ENCODE data around the gene GTPBP6.
"Not testable (repeated sequence)": the region's sequence is repeated elsewhere in the genome, so short reads cannot be mapped to it uniquely, and the experiment has no call there.

GTPBP6 gene

DNA sequence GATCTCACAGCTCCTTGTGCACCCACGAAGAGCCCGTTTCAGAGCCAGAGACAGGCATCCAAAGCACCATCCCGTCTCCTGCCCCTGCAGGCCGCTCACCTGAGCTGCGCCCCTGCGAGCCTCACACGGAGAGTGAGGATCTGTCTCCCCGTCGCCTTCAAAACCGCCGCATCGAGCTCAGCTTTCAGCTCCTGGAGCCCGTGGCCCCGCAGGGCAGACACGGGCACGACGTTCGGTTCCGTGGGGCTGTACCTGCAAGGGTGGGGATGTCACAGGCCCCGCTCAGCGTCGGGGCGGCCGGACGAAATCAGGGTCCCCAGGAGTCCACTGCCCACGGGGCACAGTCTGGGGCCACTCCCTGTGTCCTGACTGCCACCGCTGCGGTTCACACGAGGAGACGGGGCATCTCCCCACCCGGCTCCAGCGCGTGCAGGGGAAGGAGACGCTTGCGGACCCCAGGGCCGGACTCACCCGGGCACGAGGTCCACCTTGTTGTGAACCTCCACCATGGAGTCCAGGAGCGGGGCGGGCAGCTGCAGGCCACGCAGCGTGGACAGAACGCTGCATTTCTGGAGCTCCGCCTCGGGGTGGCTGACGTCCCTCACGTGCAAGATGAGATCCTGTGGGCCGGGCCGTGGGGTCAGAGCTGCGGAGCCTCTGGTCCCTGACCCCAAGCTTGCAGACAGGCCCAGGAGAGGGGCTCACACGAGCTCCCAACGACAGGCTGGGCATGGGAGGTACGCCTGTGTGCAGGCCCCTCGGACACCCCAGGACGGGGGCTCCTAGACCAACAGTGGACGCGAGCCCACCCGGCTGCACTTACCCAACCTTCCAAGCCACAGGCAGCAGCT lies 11.1 kb downstream of the GTPBP6 start:
- Histone ChIP-seq H3K4me2 (ENCODE audit: low read depth, low read length, poor library complexity, severe bottlenecking) (no peak overlapping the region), H3K27ac (ENCODE audit: low read depth, low read length) (no peak overlapping the region), H4K20me1 (ENCODE audit: low read depth, low read length) (no peaks in the 10 kb centered on the region), H3K27me3 (ENCODE audit: low read length) (no peaks in the 10 kb centered on the region), H3K9ac (ENCODE audit: low read length) (no peak overlapping the region), H3K9me3 (ENCODE audit: insufficient read depth, low read length) (no peaks in the 10 kb centered on the region), H3F3A (ENCODE audit: insufficient read depth) (no peaks in the 10 kb centered on the region), H3K36me3 (ENCODE audit: low read length) (no peaks in the 10 kb centered on the region), H3K79me2 (ENCODE audit: insufficient read depth, low read length) (no peaks in the 10 kb centered on the region), H3K4me3 (ENCODE audit: insufficient read depth, low read length, poor library complexity, severe bottlenecking) (no peak overlapping the region), H2AFZ (ENCODE audit: low read depth, low read length, severe bottlenecking) (no peak overlapping the region), H3K9me2 (replicated peaks; ENCODE audit: insufficient read depth, low read length) (no peaks in the 10 kb centered on the region)
- TF ChIP-seq, protein P1, sequence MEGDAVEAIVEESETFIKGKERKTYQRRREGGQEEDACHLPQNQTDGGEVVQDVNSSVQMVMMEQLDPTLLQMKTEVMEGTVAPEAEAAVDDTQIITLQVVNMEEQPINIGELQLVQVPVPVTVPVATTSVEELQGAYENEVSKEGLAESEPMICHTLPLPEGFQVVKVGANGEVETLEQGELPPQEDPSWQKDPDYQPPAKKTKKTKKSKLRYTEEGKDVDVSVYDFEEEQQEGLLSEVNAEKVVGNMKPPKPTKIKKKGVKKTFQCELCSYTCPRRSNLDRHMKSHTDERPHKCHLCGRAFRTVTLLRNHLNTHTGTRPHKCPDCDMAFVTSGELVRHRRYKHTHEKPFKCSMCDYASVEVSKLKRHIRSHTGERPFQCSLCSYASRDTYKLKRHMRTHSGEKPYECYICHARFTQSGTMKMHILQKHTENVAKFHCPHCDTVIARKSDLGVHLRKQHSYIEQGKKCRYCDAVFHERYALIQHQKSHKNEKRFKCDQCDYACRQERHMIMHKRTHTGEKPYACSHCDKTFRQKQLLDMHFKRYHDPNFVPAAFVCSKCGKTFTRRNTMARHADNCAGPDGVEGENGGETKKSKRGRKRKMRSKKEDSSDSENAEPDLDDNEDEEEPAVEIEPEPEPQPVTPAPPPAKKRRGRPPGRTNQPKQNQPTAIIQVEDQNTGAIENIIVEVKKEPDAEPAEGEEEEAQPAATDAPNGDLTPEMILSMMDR (IDR thresholded peaks at IDR 0.05; ENCODE audit: insufficient read depth, low read length, poor library complexity, severe bottlenecking) = no peak
- TF ChIP-seq EZH2phosphoT487 (conservative IDR thresholded peaks at IDR 0.05; ENCODE audit: low read length) = no peak

DNA sequence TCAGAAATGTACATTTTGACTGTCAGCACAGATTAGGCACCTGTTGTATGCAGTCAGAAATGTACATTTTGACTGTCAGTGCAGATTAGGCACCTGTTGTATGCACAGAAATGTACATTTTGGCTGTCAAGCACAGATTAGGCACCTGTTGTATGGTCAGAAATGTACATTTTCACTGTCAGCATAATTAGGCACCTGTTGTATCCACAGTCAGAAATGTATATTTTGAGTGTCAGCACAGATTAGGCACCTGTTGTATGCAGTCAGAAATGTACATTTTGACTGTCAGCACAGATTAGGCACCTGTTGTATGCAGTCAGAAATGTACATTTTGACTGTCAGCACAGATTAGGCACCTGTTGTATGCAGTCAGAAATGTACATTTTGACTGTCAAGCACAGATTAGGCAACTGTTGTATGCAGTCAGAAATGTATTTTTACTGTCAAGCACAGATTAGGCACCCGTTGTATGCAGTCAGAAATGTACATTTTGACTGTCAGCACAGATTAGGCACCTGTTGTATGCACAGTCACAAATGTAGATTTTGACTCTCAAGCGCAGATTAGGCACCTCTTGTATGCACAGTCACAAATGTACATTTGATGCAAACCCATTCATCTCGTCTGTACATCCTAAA lies 11.9 kb downstream of the GTPBP6 start:
- H4K20me1 ChIP-seq (ENCODE audit: low read depth, low read length); H3K36me3 ChIP-seq (ENCODE audit: low read length); H3K27ac ChIP-seq (ENCODE audit: low read depth, low read length); H3K9me3 ChIP-seq (ENCODE audit: insufficient read depth, low read length); H3K9ac ChIP-seq (ENCODE audit: low read length); H2AFZ ChIP-seq (ENCODE audit: low read depth, low read length, severe bottlenecking); H3K9me2 ChIP-seq (replicated peaks; ENCODE audit: insufficient read depth, low read length); H3K4me3 ChIP-seq (ENCODE audit: insufficient read depth, low read length, poor library complexity, severe bottlenecking); H3K4me2 ChIP-seq (ENCODE audit: low read depth, low read length, poor library complexity, severe bottlenecking); H3F3A ChIP-seq (ENCODE audit: insufficient read depth); H3K27me3 ChIP-seq (ENCODE audit: low read length); H3K79me2 ChIP-seq (ENCODE audit: insufficient read depth, low read length): not testable (repeated sequence)

DNA sequence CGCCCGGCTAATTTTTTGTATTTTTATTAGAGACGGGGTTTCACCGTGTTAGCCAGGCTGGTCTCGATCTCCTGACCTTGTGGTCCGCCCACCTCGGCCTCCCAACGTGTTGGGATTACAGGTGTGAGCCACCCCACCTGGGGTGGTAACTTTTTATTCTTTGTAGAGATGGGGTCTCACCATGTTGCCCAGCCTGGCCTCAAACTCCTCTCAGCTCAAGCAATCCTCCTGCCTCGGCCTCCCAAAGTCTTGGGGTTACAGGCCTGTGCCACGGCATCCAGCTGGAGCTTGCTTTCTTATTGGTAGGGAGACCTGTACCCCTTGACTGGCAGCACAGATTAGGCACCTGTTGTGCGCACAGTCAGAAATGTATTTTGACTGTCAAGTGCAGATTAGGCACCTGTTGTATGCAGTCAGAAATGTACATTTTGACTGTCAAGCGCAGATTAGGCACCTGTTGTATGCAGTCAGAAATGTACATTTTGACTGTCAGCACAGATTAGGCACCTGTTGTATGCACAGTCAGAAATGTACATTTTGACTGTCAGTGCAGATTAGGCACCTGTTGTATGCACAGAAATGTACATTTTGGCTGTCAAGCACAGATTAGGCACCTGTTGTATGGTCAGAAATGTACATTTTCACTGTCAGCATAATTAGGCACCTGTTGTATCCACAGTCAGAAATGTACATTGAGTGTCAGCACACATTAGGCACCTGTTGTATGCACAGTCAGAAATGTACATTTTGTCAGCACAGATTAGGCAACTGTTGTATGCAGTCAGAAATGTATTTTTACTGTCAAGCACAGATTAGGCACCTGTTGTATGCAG lies 12.6 kb downstream of the GTPBP6 start:
- H3K4me2 ChIP-seq (ENCODE audit: low read depth, low read length, poor library complexity, severe bottlenecking); H3K9me3 ChIP-seq (ENCODE audit: insufficient read depth, low read length); H3K4me3 ChIP-seq (ENCODE audit: insufficient read depth, low read length, poor library complexity, severe bottlenecking); H2AFZ ChIP-seq (ENCODE audit: low read depth, low read length, severe bottlenecking); H3K79me2 ChIP-seq (ENCODE audit: insufficient read depth, low read length); H3K36me3 ChIP-seq (ENCODE audit: low read length); H3K27ac ChIP-seq (ENCODE audit: low read depth, low read length); H3K9ac ChIP-seq (ENCODE audit: low read length); H3K9me2 ChIP-seq (replicated peaks; ENCODE audit: insufficient read depth, low read length); H4K20me1 ChIP-seq (ENCODE audit: low read depth, low read length); H3F3A ChIP-seq (ENCODE audit: insufficient read depth); H3K27me3 ChIP-seq (ENCODE audit: low read length): not testable (repeated sequence)

DNA sequence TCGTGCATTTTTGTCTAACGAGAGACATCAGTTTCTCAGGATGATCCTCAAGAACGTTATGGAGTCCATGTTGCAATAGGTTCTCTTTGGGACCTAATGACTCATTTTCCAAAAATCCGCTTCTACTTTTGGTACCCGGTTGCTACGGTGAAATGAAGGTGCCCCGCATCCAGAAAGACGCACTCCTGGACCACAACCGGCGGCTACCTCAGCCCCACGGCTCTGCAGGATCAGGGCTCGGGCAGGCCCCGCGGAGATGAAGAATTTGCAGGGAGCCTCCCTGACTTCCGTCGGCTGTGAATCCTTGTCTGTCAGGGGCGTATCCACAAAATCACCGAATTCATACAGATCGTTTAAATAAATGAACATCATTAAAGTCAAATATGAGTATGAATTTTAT lies 15.6 kb downstream of the GTPBP6 start:
- H3F3A ChIP-seq (ENCODE audit: insufficient read depth) = no peaks in the 10 kb centered on the region
- no peaks in the 10 kb centered on the region for H3K27me3 ChIP-seq (ENCODE audit: low read length)
- no peaks in the 10 kb centered on the region for H4K20me1 ChIP-seq (ENCODE audit: low read depth, low read length)
- TF ChIP-seq EZH2phosphoT487 (conservative IDR thresholded peaks at IDR 0.05; ENCODE audit: low read length) = no peak
- H3K9ac ChIP-seq (ENCODE audit: low read length) = no peak overlapping the region
- no peaks in the 10 kb centered on the region for H3K36me3 ChIP-seq (ENCODE audit: low read length)
- no peaks in the 10 kb centered on the region for H3K9me2 ChIP-seq (replicated peaks; ENCODE audit: insufficient read depth, low read length)
- no peak overlapping the region for H3K27ac ChIP-seq (ENCODE audit: low read depth, low read length)
- no peak overlapping the region for H3K4me3 ChIP-seq (ENCODE audit: insufficient read depth, low read length, poor library complexity, severe bottlenecking)
- H3K9me3 ChIP-seq (ENCODE audit: insufficient read depth, low read length) = no peaks in the 10 kb centered on the region
- H3K79me2 ChIP-seq (ENCODE audit: insufficient read depth, low read length) = no peaks in the 10 kb centered on the region
- no peak overlapping the region for H3K4me2 ChIP-seq (ENCODE audit: low read depth, low read length, poor library complexity, severe bottlenecking)
- no peak overlapping the region for H2AFZ ChIP-seq (ENCODE audit: low read depth, low read length, severe bottlenecking)

All from SU-DHL-6 (cell line).